ENCODE measurements around the gene SIM1.

SIM1 gene

DNA sequence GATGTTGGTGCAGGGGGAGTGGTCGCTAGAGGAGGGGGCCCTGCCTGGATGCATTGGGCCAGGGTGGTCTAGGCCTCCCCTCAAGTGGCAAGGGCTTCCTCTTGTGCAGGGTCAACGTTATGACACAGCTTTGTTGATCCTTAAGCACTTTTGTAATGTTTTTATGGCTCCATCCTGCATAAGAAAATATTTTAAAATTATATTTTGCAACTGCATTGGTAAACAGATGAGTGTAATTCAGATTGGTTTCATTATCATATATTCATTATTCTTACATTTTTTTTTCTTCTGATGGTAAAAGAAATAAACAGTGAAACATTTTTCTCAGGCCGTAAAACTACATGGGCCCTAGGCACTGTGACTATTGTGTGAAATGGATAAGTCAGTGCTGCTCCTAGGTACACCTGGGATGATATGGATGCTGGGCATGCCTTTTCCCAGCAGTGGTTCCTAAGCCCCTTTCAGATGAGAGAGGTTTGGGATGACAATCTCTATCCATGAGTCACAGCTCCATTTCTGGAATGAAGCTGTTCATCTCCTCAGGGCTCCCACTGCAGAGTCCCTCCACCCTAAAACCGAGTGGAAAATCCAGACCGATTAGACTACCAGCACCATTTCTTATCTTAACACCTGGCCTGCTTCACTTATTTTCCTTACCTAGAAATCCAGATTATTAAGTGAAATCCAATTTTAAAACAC lies 5.8 kb upstream of the SIM1 start:
- DNase-seq (ENCODE audit: low read depth): no peak

DNA sequence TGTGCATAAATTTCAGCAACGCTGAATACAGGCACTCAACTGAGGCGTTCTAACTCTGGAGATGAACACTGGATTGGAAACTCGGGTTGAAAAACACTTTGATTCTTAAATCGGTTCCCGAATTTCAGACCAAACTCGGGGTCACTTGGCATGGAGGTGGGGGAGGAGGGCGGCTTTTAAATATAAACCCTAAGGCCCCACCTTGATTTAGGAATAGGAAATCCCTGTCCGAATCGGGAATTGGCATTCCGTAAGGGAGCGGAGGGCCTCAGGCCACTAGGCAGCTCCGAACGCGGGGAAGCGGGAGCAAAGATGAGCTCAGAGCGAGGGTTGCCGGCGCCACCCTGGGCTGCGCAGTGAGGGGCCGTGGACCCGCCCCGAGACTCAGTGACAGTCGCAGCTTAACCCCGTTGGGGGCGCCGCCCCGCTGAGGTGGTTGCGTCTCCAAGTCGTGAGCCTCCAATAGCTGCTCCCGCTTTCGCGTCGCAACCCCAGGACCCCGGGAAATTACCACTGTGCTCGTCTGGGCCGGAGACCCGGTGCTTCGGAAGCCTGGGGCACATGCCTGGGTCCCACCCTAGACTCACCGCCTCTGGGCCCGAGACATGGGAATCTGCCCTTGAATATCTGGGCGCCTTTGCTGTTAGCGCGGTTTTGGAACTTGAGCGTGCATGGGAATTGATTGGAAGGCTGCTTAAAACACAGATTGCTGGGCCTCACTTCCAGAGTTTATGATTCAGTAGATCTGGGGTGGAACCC lies 4.6 kb upstream of the SIM1 start:
- no peak for DNase-seq (ENCODE audit: low read depth)

DNA sequence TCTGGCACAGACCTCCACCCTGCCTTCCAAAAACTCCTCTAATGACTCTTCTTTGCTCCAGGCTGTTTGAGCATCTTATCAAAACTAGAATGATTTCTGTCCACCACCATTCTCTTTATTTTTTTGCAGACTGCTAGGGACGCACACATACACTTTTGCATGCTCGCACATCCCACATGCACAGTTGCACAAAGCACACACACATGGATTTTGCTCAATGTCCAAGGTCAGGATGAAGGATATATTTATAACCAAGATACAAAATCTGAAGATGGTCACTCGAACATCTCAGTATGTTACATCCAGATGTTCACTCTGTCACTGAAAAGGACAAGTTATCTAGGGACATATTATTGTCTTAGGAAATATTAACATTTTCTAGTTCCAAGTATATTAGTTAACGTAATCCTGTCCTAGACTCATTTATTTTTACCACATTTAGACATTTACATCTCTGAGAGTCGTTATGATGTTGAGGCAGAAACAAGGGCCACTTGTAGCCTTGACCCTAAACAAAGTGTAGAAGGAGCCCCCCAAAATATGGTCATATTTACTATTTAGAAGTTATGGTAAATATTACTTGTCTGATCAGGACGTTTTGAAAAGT lies 3.4 kb upstream of the SIM1 start:
- no peak for DNase-seq (ENCODE audit: low read depth)

GRCh38 chr6:100467129-100468015 lies 2.7 kb upstream of the SIM1 start:
- DNase-seq (ENCODE audit: low read depth): no peak

- DNase-seq (ENCODE audit: low read depth): no peak
These were observed 1.8 kb upstream of the SIM1 start for GRCh38 chr6:100466410-100467128.

GRCh38 chr6:100465701-100466409 lies 1.1 kb upstream of the SIM1 start:
- no peak for DNase-seq (ENCODE audit: low read depth)

- no peak for DNase-seq (ENCODE audit: low read depth)
These were observed 414 bp downstream of the SIM1 start for GRCh38 chr6:100464162-100464851.

DNA sequence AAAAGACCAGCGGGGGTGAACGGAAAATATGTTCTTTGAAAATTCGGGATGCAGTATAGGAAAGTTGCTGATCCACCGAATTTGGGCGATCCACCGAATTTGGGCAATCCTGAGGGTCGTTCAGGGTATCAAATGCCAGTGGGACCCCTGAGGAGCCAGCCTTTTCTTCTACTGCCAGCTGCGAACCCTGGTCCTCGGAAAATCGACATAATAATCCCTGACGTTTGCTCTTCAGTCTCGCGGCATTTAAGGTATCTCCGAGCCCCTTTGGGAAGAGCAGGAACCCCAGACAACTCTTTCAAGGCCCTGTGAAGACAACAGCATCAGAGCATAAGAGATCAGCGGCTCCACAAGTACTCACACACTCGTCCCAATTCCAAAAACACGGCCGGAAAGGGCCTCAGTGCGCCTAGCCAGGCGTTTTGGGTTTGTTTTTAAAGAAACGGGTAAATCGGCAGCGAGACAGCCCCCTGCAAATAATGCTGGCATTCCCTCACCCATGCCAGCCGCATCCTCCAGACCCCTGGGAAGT lies 1.0 kb downstream of the SIM1 start:
- no peak for DNase-seq (ENCODE audit: low read depth)

- DNase-seq (ENCODE audit: low read depth): no peak
These were observed 1.8 kb downstream of the SIM1 start for GRCh38 chr6:100462706-100463629.

- no peak for DNase-seq (ENCODE audit: low read depth)
These were observed 2.6 kb downstream of the SIM1 start for GRCh38 chr6:100461917-100462705.

- DNase-seq (ENCODE audit: low read depth): no peak
These were observed 3.3 kb downstream of the SIM1 start for GRCh38 chr6:100461278-100461916.

DNA sequence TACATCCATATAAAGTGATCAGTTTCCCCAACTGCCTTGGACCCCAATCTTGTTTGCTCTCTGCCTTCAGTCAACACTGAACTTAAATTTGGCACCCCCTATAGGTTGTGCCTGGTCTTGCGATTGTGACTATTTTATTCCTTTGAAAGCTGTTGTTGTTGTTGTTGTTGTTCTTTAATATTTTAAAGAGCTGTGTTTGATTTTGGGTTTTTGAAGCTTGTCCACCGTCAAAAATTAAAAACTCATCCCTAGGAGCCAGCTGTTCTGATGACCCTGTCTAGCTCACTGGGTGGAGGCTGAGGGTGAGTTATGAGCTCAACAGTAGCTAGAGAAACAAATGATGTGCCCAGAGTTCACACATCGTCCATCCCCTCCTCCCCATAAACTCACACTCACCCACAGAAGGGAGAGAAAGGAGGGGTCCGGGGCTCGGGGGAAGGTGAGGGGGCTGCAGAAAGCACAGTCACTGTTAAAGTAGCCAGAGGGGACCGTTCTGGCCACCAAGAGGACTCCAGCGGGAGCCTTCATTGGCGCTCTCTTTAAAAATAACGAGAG lies 4.0 kb downstream of the SIM1 start:
- no peak for DNase-seq (ENCODE audit: low read depth)

DNA sequence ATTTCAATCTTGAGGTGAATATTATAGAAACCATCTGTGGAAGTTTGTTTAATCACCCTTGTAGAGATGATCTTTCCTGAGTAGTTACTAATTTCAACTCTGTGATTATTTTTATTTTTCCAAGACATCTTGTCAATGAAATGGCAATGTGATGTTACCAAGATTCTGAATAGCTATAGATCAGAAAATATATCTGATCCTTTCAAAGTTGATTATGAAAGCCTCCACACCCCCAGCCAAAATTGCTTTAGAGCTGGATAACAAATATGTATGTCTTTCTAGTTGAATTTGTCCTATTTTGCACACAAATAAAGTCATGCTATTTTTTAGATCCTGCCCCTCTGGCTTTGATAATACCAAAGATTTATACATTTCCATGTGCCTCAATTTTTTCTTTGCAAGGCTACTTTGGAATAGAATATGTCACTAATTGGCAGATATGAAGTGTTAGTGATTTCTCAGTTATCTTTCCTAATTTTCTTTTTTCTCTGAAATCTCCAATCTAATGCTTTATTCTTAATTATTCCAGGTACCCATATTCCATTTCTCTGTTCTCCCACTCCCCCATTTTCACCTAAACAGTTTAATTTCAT lies 5.0 kb downstream of the SIM1 start:
- DNase-seq (ENCODE audit: low read depth): no peak

DNA sequence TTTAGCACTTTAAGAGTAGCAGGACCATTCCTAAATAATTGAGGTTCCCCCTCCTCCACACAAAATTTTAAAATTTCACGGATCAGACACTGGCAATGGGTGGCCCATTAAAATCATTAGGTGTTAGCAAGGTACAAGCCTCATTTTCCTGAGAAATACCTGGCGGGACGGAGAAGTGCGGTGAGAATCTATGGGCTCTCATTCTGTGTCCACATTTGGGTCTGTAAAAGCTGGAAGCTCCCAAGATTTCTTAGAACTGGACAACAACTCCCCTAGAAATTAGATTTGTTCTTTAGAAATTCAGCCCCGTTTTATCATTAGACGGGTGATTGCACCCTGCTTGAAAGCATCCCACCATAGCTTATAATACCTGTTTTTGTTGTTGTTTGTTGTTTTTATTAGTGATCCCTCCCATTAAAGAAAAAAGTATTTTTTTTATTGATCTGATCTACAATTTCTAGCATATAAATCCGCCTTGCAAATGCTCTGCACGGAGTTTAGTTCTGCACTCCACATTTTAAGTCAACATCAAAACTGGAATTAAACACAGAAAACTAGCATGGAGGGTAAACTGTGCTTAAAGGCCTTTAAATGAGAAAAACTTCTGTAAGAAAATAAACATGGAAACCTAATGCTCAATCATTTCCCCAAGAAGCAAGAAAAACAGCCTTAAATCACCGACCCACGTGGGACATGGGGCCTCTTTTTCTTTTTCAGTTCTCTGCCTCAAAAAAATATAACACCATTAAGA lies 5.7 kb downstream of the SIM1 start:
- DNase-seq (ENCODE audit: low read depth): no peak

- no peak for DNase-seq (ENCODE audit: low read depth)
These were observed 7.3 kb downstream of the SIM1 start for GRCh38 chr6:100457311-100457990.

GRCh38 chr6:100456908-100457235 lies 7.8 kb downstream of the SIM1 start:
- DNase-seq (ENCODE audit: low read depth): no peak

Data from activated T-cell treated with anti-CD3 and anti-CD28 coated beads for 24 hours (primary cell).